Measurements from ENCODE around the gene SLC35E2B.

The SLC35E2B gene

GRCh38 chr1:1619917-1620361 is 72.7 kb downstream of the SLC35E2B start:
- Histone ChIP-seq H2BK12ac (ENCODE audit: low read length) (no peak overlapping the region), H3K4ac (ENCODE audit: low read length) (no peak overlapping the region), H2BK15ac (ENCODE audit: low read length) (no peak overlapping the region), H3K4me3 (ENCODE audit: low read length in 2 of 2) (no peak overlapping the region), H3K4me2 (ENCODE audit: insufficient read depth, low read length, poor library complexity, severe bottlenecking) (no peak overlapping the region), H3K9ac (ENCODE audit: low read depth, low read length, poor library complexity) (no peak overlapping the region), H2AFZ (ENCODE audit: low read length) (no peak overlapping the region), H3K9me3 (replicated peaks in 1 of 2; ENCODE audit: control insufficient read depth in 2 of 2, insufficient read depth in 1 of 2, low read depth in 1 of 2, low read length in 2 of 2) (no peaks in the 10 kb centered on the region), H3K36me3 (replicated peaks in 1 of 2; ENCODE audit: control insufficient read depth in 2 of 2, insufficient read depth in 2 of 2, low read length in 2 of 2) (peaks cover 12 to 17% of the 10 kb centered on the region in 2 donors), H3K27ac (replicated peaks; ENCODE audit: low read length) (no peak overlapping the region), H2BK5ac (ENCODE audit: low read length) (no peak overlapping the region), H3K27me3 (ENCODE audit: control insufficient read depth in 3 of 3, insufficient read depth in 3 of 3, low read depth in 1 of 3, low read length in 3 of 3) (no peaks in the 10 kb centered on the region), H3K14ac (ENCODE audit: low read length) (no peak overlapping the region), H3K4me1 (ENCODE audit: control insufficient read depth in 2 of 2, insufficient read depth in 1 of 2, low read depth in 1 of 2, low read length in 2 of 2) (peaks cover 5 to 9% of the 10 kb centered on the region in 2 donors), H3K23ac (ENCODE audit: low read depth, low read length, poor library complexity) (no peak overlapping the region), H2BK120ac (ENCODE audit: low read depth, low read length) (no peak overlapping the region), H3K18ac (ENCODE audit: low read length) (no peak overlapping the region), H4K8ac (ENCODE audit: low read depth, low read length) (no peak overlapping the region), H2AK5ac (ENCODE audit: low read depth, low read length) (no peak overlapping the region), H3K79me1 (ENCODE audit: low read depth, low read length) (peaks cover 16% of the 10 kb centered on the region), H4K91ac (ENCODE audit: low read depth, low read length, poor library complexity) (no peak overlapping the region)
- no peak for DNase-seq (ENCODE audit: low spot score)
- WGBS, 2 donors (ENCODE audit: extremely low coverage in 2 of 2, insufficient read length in 2 of 2, insufficient replicate concordance in 1 of 2): no CpG with 5 or more reads among the region's 14 CpGs

- H2BK15ac ChIP-seq (ENCODE audit: low read length): no peak overlapping the region
- no peaks in the 10 kb centered on the region for H3K27me3 ChIP-seq (ENCODE audit: control insufficient read depth in 3 of 3, insufficient read depth in 3 of 3, low read depth in 1 of 3, low read length in 3 of 3)
- no peak for DNase-seq (ENCODE audit: low spot score)
- H2AFZ ChIP-seq (ENCODE audit: low read length): no peak overlapping the region
- no peak overlapping the region for H2BK5ac ChIP-seq (ENCODE audit: low read length)
- H3K27ac ChIP-seq (replicated peaks; ENCODE audit: low read length): no peak overlapping the region
- no peak overlapping the region for H3K4me2 ChIP-seq (ENCODE audit: insufficient read depth, low read length, poor library complexity, severe bottlenecking)
- H3K36me3 ChIP-seq (replicated peaks in 1 of 2; ENCODE audit: control insufficient read depth in 2 of 2, insufficient read depth in 2 of 2, low read length in 2 of 2): peaks cover 12 to 24% of the 10 kb centered on the region in 2 donors
- H4K91ac ChIP-seq (ENCODE audit: low read depth, low read length, poor library complexity): no peak overlapping the region
- no peak overlapping the region for H2BK120ac ChIP-seq (ENCODE audit: low read depth, low read length)
- H3K4me3 ChIP-seq (ENCODE audit: low read length in 2 of 2): no peak overlapping the region
- H4K8ac ChIP-seq (ENCODE audit: low read depth, low read length): no peak overlapping the region
- H2AK5ac ChIP-seq (ENCODE audit: low read depth, low read length): no peak overlapping the region
- no peak overlapping the region for H3K9ac ChIP-seq (ENCODE audit: low read depth, low read length, poor library complexity)
- H3K9me3 ChIP-seq (replicated peaks in 1 of 2; ENCODE audit: control insufficient read depth in 2 of 2, insufficient read depth in 1 of 2, low read depth in 1 of 2, low read length in 2 of 2): no peaks in the 10 kb centered on the region
- H3K23ac ChIP-seq (ENCODE audit: low read depth, low read length, poor library complexity): peak overlapping the region; percentile 75
- H3K14ac ChIP-seq (ENCODE audit: low read length): no peak overlapping the region
- no peak overlapping the region for H3K4ac ChIP-seq (ENCODE audit: low read length)
- WGBS, 2 donors (ENCODE audit: extremely low coverage in 2 of 2, insufficient read length in 2 of 2, insufficient replicate concordance in 1 of 2): no CpG with 5 or more reads among the region's 9 CpGs
- peaks cover 11 to 21% of the 10 kb centered on the region in 2 donors for H3K4me1 ChIP-seq (ENCODE audit: control insufficient read depth in 2 of 2, insufficient read depth in 1 of 2, low read depth in 1 of 2, low read length in 2 of 2)
- H3K79me1 ChIP-seq (ENCODE audit: low read depth, low read length): peaks cover 21% of the 10 kb centered on the region
- no peak overlapping the region for H3K18ac ChIP-seq (ENCODE audit: low read length)
- no peak overlapping the region for H2BK12ac ChIP-seq (ENCODE audit: low read length)
These were observed 74.1 kb downstream of the SLC35E2B start for GRCh38 chr1:1618396-1619068.

- H3K79me1 ChIP-seq (ENCODE audit: low read depth, low read length): peaks cover 21% of the 10 kb centered on the region
- no peak for DNase-seq (ENCODE audit: low spot score)
- no peak overlapping the region for H3K18ac ChIP-seq (ENCODE audit: low read length)
- H3K4ac ChIP-seq (ENCODE audit: low read length): no peak overlapping the region
- H3K27me3 ChIP-seq (ENCODE audit: control insufficient read depth in 3 of 3, insufficient read depth in 3 of 3, low read depth in 1 of 3, low read length in 3 of 3): no peaks in the 10 kb centered on the region
- no peak overlapping the region for H3K4me3 ChIP-seq (ENCODE audit: low read length in 2 of 2)
- H4K8ac ChIP-seq (ENCODE audit: low read depth, low read length): no peak overlapping the region
- H2AK5ac ChIP-seq (ENCODE audit: low read depth, low read length): no peak overlapping the region
- H3K36me3 ChIP-seq (replicated peaks in 1 of 2; ENCODE audit: control insufficient read depth in 2 of 2, insufficient read depth in 2 of 2, low read length in 2 of 2): peaks cover 12 to 24% of the 10 kb centered on the region in 2 donors
- no CpG with 5 or more reads among the region's 6 CpGs for WGBS, 2 donors (ENCODE audit: extremely low coverage in 2 of 2, insufficient read length in 2 of 2, insufficient replicate concordance in 1 of 2)
- no peaks in the 10 kb centered on the region for H3K9me3 ChIP-seq (replicated peaks in 1 of 2; ENCODE audit: control insufficient read depth in 2 of 2, insufficient read depth in 1 of 2, low read depth in 1 of 2, low read length in 2 of 2)
- no peak overlapping the region for H2BK15ac ChIP-seq (ENCODE audit: low read length)
- no peak overlapping the region for H3K14ac ChIP-seq (ENCODE audit: low read length)
- no peak overlapping the region for H3K4me2 ChIP-seq (ENCODE audit: insufficient read depth, low read length, poor library complexity, severe bottlenecking)
- no peak overlapping the region for H2BK12ac ChIP-seq (ENCODE audit: low read length)
- H3K4me1 ChIP-seq (ENCODE audit: control insufficient read depth in 2 of 2, insufficient read depth in 1 of 2, low read depth in 1 of 2, low read length in 2 of 2): peaks cover 11 to 21% of the 10 kb centered on the region in 2 donors
- H2AFZ ChIP-seq (ENCODE audit: low read length): no peak overlapping the region
- no peak overlapping the region for H4K91ac ChIP-seq (ENCODE audit: low read depth, low read length, poor library complexity)
- no peak overlapping the region for H2BK120ac ChIP-seq (ENCODE audit: low read depth, low read length)
- no peak overlapping the region for H3K9ac ChIP-seq (ENCODE audit: low read depth, low read length, poor library complexity)
- H3K23ac ChIP-seq (ENCODE audit: low read depth, low read length, poor library complexity): no peak overlapping the region
- no peak overlapping the region for H3K27ac ChIP-seq (replicated peaks; ENCODE audit: low read length)
- H2BK5ac ChIP-seq (ENCODE audit: low read length): no peak overlapping the region
These were observed 74.7 kb downstream of the SLC35E2B start for GRCh38 chr1:1617925-1618324.

GRCh38 chr1:1617516-1617915 is 75.1 kb downstream of the SLC35E2B start:
- WGBS, 2 donors (ENCODE audit: extremely low coverage in 2 of 2, insufficient read length in 2 of 2, insufficient replicate concordance in 1 of 2): no CpG with 5 or more reads among the region's 11 CpGs
- Histone ChIP-seq H3K36me3 (replicated peaks in 1 of 2; ENCODE audit: control insufficient read depth in 2 of 2, insufficient read depth in 2 of 2, low read length in 2 of 2) (peaks cover 12 to 24% of the 10 kb centered on the region in 2 donors), H3K4me3 (ENCODE audit: low read length in 2 of 2) (peak overlapping the region; percentile 27 to 100)

More at GRCh38 chr1:1617516-1617915, 75.1 kb downstream of the SLC35E2B start:
- H2AK5ac ChIP-seq (ENCODE audit: low read depth, low read length): no peak overlapping the region
- no peak overlapping the region for H3K23ac ChIP-seq (ENCODE audit: low read depth, low read length, poor library complexity)
- no peak overlapping the region for H3K27ac ChIP-seq (replicated peaks; ENCODE audit: low read length)
- H3K27me3 ChIP-seq (ENCODE audit: control insufficient read depth in 3 of 3, insufficient read depth in 3 of 3, low read depth in 1 of 3, low read length in 3 of 3): no peaks in the 10 kb centered on the region
- H2BK15ac ChIP-seq (ENCODE audit: low read length): no peak overlapping the region
- H3K79me1 ChIP-seq (ENCODE audit: low read depth, low read length): peaks cover 21% of the 10 kb centered on the region
- H2BK120ac ChIP-seq (ENCODE audit: low read depth, low read length): no peak overlapping the region
- H3K4ac ChIP-seq (ENCODE audit: low read length): no peak overlapping the region
- H2BK5ac ChIP-seq (ENCODE audit: low read length): no peak overlapping the region
- peaks cover 11 to 21% of the 10 kb centered on the region in 2 donors for H3K4me1 ChIP-seq (ENCODE audit: control insufficient read depth in 2 of 2, insufficient read depth in 1 of 2, low read depth in 1 of 2, low read length in 2 of 2)
- H4K8ac ChIP-seq (ENCODE audit: low read depth, low read length): no peak overlapping the region
- no peak overlapping the region for H3K4me2 ChIP-seq (ENCODE audit: insufficient read depth, low read length, poor library complexity, severe bottlenecking)
- no peaks in the 10 kb centered on the region for H3K9me3 ChIP-seq (replicated peaks in 1 of 2; ENCODE audit: control insufficient read depth in 2 of 2, insufficient read depth in 1 of 2, low read depth in 1 of 2, low read length in 2 of 2)
- H3K9ac ChIP-seq (ENCODE audit: low read depth, low read length, poor library complexity): no peak overlapping the region
- no peak overlapping the region for H3K18ac ChIP-seq (ENCODE audit: low read length)
- DNase-seq (ENCODE audit: low spot score): no peak
- H2BK12ac ChIP-seq (ENCODE audit: low read length): no peak overlapping the region
- H4K91ac ChIP-seq (ENCODE audit: low read depth, low read length, poor library complexity): no peak overlapping the region
- no peak overlapping the region for H3K14ac ChIP-seq (ENCODE audit: low read length)
- H2AFZ ChIP-seq (ENCODE audit: low read length): no peak overlapping the region

Data from neuronal stem cell (in vitro differentiated cells).